ENCODE results near the gene SLC6A18.

The SLC6A18 gene

DNA sequence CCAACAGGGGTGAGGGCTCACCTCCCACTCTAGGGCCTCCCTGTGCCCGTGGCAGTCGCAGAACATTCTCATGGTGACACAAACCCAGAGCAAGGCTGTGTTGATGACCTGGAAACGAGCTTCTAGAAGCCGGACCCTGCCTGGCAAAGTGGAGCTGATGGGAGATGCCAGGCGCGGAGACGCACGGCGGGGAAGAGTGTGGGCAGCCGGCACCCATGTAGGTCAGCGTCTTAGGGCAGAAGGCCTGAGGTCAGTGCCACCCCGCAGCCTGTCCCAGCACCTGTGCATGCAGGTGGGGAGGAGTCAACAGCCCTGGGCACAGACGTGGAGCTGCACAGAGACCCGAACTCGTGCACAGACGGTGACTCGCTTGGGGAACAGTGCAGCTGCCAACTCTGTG lies 5.4 kb downstream of the SLC6A18 start:
- H3K4me3 ChIP-seq (ENCODE audit: control insufficient read depth, low read depth, low read length) = no peak overlapping the region
- no peak for DNase-seq (ENCODE audit: low read depth)
- TF ChIP-seq, protein P1, sequence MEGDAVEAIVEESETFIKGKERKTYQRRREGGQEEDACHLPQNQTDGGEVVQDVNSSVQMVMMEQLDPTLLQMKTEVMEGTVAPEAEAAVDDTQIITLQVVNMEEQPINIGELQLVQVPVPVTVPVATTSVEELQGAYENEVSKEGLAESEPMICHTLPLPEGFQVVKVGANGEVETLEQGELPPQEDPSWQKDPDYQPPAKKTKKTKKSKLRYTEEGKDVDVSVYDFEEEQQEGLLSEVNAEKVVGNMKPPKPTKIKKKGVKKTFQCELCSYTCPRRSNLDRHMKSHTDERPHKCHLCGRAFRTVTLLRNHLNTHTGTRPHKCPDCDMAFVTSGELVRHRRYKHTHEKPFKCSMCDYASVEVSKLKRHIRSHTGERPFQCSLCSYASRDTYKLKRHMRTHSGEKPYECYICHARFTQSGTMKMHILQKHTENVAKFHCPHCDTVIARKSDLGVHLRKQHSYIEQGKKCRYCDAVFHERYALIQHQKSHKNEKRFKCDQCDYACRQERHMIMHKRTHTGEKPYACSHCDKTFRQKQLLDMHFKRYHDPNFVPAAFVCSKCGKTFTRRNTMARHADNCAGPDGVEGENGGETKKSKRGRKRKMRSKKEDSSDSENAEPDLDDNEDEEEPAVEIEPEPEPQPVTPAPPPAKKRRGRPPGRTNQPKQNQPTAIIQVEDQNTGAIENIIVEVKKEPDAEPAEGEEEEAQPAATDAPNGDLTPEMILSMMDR (IDR thresholded peaks at IDR 0.05; ENCODE audit: control insufficient read depth, insufficient read depth, low read depth, low read length, missing control alignments) = no peak

DNA sequence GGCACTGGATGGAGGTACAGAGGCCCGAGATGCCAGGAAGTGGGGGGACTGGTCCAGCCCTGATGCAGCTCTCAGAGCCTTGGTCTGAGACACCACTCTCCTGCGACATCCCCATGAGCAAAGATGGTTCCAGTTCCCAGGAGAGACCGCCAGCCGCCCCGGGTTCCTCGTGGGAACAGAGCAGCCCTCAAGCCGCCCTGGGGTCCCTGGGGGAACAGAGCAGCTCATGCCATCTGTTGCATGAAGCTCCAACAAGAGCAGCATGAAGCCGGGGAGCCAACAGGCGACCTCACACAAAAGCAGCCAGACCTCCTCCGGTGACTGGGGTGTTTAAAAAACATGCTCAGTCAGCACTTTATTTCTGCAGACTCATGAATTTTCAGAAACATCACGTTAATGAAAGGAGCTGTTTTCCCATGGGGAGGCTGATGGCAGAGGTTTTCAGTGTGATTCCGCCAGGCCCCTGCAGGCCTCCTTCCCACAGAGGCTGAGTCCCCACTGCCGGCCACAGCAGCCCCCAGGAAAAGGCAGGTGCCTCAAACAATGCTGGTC lies 6.2 kb downstream of the SLC6A18 start:
- TF ChIP-seq, protein P1 (IDR thresholded peaks at IDR 0.05; ENCODE audit: control insufficient read depth, insufficient read depth, low read depth, low read length, missing control alignments) = no peak
- no peak overlapping the region for H3K4me3 ChIP-seq (ENCODE audit: control insufficient read depth, low read depth, low read length)
- DNase-seq (ENCODE audit: low read depth) = no peak

DNA sequence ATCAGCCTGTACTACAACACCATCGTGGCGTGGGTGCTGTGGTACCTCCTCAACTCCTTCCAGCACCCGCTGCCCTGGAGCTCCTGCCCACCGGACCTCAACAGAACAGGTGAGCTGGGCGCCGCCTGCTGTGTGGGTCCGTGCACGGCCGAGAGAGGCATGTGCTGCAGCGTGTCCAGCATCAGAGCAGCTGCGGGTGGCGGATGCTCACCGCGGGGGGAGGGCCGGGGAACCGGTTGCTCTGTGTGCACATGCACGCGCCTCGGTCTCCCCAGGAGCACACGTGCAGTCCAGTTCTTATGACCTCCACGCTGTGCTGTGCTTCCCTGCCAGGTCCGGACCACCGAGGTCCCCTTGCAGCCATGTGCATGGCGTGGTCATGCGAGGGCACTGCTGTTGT lies 7.6 kb downstream of the SLC6A18 start:
- no peak for DNase-seq (ENCODE audit: low read depth)
- no peak overlapping the region for H3K4me3 ChIP-seq (ENCODE audit: control insufficient read depth, low read depth, low read length)
- TF ChIP-seq, protein P1 (IDR thresholded peaks at IDR 0.05; ENCODE audit: control insufficient read depth, insufficient read depth, low read depth, low read length, missing control alignments) = no peak

DNA sequence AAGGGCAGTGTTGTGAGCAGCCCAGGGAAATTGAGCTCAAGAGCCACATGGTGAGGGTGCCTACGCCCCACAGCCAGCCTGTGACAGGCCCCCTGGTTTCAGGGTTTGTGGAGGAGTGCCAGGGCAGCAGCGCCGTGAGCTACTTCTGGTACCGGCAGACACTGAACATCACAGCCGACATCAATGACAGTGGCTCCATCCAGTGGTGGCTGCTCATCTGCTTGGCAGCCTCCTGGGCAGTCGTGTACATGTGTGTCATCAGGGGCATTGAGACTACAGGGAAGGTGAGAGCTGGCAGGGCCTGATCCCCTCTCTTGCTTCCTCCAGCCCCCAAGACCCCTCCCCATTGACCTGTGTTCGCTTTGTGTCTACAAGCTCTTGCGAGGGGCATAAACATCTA lies 10.2 kb downstream of the SLC6A18 start:
- no peak for DNase-seq (ENCODE audit: low read depth)
- TF ChIP-seq, protein P1 (IDR thresholded peaks at IDR 0.05; ENCODE audit: control insufficient read depth, insufficient read depth, low read depth, low read length, missing control alignments) = no peak
- H3K4me3 ChIP-seq (ENCODE audit: control insufficient read depth, low read depth, low read length) = no peak overlapping the region

DNA sequence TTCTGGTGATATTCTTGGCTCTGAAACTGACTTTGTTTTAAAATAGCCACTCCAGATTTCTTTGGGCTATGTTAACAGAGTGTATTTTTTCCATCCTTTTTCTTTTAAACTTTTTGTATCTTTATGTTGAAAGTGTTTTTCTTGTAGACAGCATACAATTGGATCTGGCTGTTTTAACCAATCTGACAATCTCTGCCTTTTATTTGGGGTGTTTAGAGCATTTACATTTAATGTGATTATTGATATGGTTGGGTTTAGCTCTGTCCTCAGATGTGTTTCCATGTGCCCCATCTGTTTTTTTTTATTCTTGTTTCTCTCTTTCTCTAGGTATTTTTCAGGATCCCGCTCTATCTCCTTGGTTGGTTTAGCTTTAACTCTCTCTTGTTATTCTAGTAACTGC lies 10.7 kb downstream of the SLC6A18 start:
- TF ChIP-seq, protein P1 (IDR thresholded peaks at IDR 0.05; ENCODE audit: control insufficient read depth, insufficient read depth, low read depth, low read length, missing control alignments) = no peak
- no peak overlapping the region for H3K4me3 ChIP-seq (ENCODE audit: control insufficient read depth, low read depth, low read length)

DNA sequence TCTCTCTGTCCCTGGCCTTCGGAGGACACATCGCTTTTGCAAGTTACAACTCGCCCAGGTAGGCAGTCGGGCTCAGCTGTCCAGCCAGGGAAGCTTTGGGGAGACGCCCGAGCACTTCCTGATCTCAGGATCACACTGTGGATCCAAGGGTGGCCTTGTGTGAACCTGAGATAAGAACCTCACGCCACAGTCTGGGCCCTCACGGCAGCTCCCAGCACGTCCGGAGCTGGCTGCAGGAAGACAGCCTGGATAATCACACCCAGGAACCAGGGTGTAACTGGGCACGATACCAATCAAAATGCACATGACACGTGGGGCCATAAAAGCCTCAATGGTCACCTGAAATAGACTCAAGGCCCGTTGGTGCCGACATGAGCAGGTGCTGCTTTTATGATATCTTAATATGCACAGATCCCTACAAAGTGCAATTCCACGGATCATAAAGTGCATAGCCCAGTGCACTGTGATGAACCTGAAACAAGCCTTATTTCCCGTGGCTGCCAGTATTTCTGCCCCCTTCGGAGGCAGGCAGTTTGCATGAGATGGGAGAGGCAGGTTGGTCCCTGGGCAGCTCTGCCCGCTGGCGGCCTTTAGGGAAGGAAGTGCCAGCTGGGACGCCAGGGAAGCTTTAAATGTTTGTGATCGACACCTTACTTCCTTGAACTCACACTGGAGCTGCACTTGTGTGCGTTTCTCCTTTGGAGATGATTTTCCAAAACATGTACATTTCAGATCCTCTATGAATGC lies 14.5 kb downstream of the SLC6A18 start:
- DNase-seq (ENCODE audit: low read depth) = no peak
- TF ChIP-seq, protein P1 (IDR thresholded peaks at IDR 0.05; ENCODE audit: control insufficient read depth, insufficient read depth, low read depth, low read length, missing control alignments) = no peak
- H3K4me3 ChIP-seq (ENCODE audit: control insufficient read depth, low read depth, low read length) = no peak overlapping the region

More for the DNA sequence above, 10.7 kb downstream of the SLC6A18 start:
- DNase-seq (ENCODE audit: low read depth) = no peak
